Prostate gland (tissue), 2 donors: ENCODE measurements around the gene NYAP2. TPM values are rescaled to one million over a fixed set of nuclear protein-coding genes. Genes with fewer than 3 reads are reported as not detected.

ENCODE experiments used
- DNase-seq: peaks from one replicate; pipeline ENCODE4 v3.0.0-alpha.2; 2019; ENCODE audit warnings: low spot score
- H3K27ac ChIP-seq, 2 donors: fragments of 200-600 bp; sonication (generic); 2 replicates each; pipeline ENCODE4 v1.5.1; 2017 to 2019
- H3K27me3 ChIP-seq: fragments of 200-600 bp; sonication (generic); replicated peaks from 2 replicates; pipeline ENCODE4 v1.5.1; 2019; ENCODE audit not compliant: insufficient read depth
- H3K36me3 ChIP-seq, 2 donors: fragments of 200-600 bp; sonication (generic); 1 replicate in 1 of 2; 2 replicates in 1 of 2; pipeline versions ENCODE4 v1.5.1 to v1.8.1; 2017 to 2019
- H3K4me1 ChIP-seq: fragments of 200-600 bp; sonication (generic); replicated peaks from 2 replicates; pipeline ENCODE4 v1.5.1; 2019
- H3K4me3 ChIP-seq, 2 donors: fragments of 200-600 bp; sonication (generic); 2 replicates each; pipeline ENCODE4 v1.5.1; 2017 to 2019
- H3K9me3 ChIP-seq: fragments of 200-600 bp; sonication (generic); 2 replicates; pipeline ENCODE4 v1.5.1; 2017
- POLR2A ChIP-seq: fragments of 450-650 bp; IDR thresholded peaks from one replicate; pipeline ENCODE4 v1.6.1; 2016; ENCODE audit warnings: antibody characterized with exemption, mild to moderate bottlenecking
- POLR2AphosphoS5 ChIP-seq: sonication (generic); formaldehyde crosslinking; IDR thresholded peaks from one replicate; pipeline ENCODE4 v1.6.1; 2017; ENCODE audit warnings: antibody characterized with exemption
- WGBS: methylation state at CpG from one replicate; pipeline ENCODE4 v1.1.5; 2018; 5-methylcytosine and 5-hydroxymethylcytosine counted together
- intact Hi-C: fragments of 100-400 bp; cut with DNase I; formaldehyde crosslinking; loops from one replicate; pipeline ENCODE4 v1.14.2; 2022
- total RNA-seq, 2 donors: library from RNA; depleted of rRNA; stranded (reverse); fragments of >200 nt; gene quantifications; one replicate each; pipeline ENCODE4 v1.1.0, GENCODE V29; 2016
- TF ChIP-seq, protein P1 (sequence below), 4 experiments: fragments of 200-600 bp in 2 of 4; fragments of 450-650 bp in 2 of 4; sonication (generic) in 2 of 4; IDR thresholded peaks; 1 replicate in 3 of 4; 2 replicates in 1 of 4; pipeline ENCODE4 v1.5.1; 2016 to 2019; ENCODE audit warnings: antibody characterized with exemption in 4 of 4, mild to moderate bottlenecking in 2 of 4, moderate library complexity in 2 of 4

The NYAP2 gene
- total RNA-seq, 2 donors from 2014 or later: 0.14 TPM; not detected in 1

DNA sequence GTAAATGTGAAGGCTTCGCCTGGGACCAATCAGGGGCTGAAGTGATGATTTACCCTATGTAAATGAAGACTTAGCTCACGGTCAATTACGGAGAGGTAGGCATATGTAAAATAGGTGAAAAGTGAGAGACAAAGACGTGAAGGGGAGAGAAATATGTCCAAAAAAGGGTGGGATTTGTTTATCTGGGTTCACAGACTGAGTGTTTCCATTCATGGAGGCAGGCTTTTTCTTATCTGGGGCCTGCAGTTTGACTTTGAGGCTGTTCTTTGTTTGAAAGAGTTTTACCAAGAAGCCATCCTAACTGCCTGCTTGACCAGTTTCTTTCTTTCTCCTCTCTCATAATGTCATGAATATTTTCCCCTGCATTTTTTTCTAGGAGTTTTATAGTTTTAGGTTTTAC is 202.7 kb downstream of the NYAP2 start:
- intact Hi-C loops: no loop called here
- Histone ChIP-seq H3K27ac (no peak overlapping the region), H3K4me3 (no peak overlapping the region), H3K4me1 (no peaks in the 10 kb centered on the region), H3K9me3 (no peaks in the 10 kb centered on the region), H3K36me3 (no peaks in the 10 kb centered on the region), H3K27me3 (no peaks in the 10 kb centered on the region)
- WGBS: 85% methylated on average over 4 of the region's 4 CpGs
- no peak for TF ChIP-seq POLR2A
- no peak for TF ChIP-seq POLR2AphosphoS5
- TF ChIP-seq, protein P1, sequence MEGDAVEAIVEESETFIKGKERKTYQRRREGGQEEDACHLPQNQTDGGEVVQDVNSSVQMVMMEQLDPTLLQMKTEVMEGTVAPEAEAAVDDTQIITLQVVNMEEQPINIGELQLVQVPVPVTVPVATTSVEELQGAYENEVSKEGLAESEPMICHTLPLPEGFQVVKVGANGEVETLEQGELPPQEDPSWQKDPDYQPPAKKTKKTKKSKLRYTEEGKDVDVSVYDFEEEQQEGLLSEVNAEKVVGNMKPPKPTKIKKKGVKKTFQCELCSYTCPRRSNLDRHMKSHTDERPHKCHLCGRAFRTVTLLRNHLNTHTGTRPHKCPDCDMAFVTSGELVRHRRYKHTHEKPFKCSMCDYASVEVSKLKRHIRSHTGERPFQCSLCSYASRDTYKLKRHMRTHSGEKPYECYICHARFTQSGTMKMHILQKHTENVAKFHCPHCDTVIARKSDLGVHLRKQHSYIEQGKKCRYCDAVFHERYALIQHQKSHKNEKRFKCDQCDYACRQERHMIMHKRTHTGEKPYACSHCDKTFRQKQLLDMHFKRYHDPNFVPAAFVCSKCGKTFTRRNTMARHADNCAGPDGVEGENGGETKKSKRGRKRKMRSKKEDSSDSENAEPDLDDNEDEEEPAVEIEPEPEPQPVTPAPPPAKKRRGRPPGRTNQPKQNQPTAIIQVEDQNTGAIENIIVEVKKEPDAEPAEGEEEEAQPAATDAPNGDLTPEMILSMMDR (IDR thresholded peaks at IDR 0.05): no peak
- no peak for DNase-seq

DNA sequence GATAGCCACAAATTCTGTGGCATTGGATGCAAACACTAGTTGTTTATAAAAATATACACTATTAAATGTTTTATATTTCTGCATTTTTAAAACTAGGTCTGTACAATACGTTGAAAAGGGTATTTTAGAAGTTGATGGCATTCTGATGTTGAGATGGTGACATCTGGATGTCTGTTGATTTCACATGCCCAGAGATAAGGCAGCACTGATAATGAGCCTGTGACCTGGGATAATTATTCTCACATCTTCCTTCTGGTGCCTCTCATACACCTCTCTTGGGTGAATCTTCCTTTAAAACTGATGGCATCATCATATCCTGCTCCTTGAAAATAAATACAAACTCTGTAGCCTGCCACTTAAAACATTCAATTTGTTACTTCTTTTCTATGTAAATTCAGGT is 208.6 kb downstream of the NYAP2 start:
- no peak for DNase-seq
- intact Hi-C loops: no loop called here
- 54% methylated on average over 1 of the region's 1 CpG for WGBS
- H3K4me1 ChIP-seq: no peaks in the 10 kb centered on the region
- no peaks in the 10 kb centered on the region for H3K9me3 ChIP-seq
- H3K4me3 ChIP-seq: no peak overlapping the region
- TF ChIP-seq POLR2A: no peak
- TF ChIP-seq POLR2AphosphoS5: no peak
- TF ChIP-seq, protein P1 (IDR thresholded peaks at IDR 0.05): no peak
- H3K27ac ChIP-seq: no peak overlapping the region
- no peaks in the 10 kb centered on the region for H3K27me3 ChIP-seq
- H3K36me3 ChIP-seq: no peaks in the 10 kb centered on the region

DNA sequence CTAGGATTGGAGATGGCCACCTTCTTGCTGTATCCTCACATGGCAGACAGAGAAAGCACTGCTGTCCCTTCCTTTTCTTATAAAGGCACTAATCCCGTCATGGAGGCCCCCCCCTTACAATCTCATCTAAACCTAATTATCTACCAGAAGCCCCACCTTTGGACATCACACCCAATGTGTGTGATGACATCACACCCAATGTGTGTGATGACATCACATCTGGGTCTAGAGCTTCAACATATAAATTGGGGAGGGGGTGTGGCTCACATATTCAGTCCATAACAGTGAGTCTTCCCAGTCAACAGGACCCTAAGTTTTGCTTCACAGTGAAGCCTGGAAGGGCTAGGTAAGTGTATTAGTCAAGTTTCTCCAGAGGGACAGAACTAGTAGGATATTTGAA is 213.1 kb downstream of the NYAP2 start:
- 88% methylated on average over 1 of the region's 1 CpG for WGBS
- no peaks in the 10 kb centered on the region for H3K27me3 ChIP-seq
- intact Hi-C loops: no loop called here
- TF ChIP-seq POLR2A: no peak
- TF ChIP-seq POLR2AphosphoS5: no peak
- TF ChIP-seq, protein P1 (IDR thresholded peaks at IDR 0.05): no peak
- H3K36me3 ChIP-seq: no peaks in the 10 kb centered on the region
- DNase-seq: no peak
- H3K27ac ChIP-seq: no peak overlapping the region
- H3K4me1 ChIP-seq: no peaks in the 10 kb centered on the region
- no peak overlapping the region for H3K4me3 ChIP-seq
- H3K9me3 ChIP-seq: no peaks in the 10 kb centered on the region

DNA sequence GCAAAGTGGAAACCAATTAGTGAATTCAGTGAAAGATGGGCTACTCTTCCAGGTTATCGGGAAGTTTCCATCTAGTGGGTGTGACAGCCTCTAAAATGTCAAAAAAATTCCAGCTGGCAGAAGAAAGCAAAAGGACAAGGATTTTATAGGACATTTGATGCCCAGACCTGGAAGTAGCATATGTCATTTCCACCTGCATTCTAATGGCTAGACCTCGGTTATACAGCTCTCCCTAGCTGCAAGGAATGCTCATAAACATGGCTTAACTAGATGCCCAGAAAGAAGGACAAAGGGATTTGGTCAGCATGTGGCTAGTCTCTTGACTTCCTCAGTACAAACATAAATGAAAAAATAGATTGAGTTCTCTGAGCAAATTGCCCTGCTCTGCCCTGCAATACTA is 215.4 kb downstream of the NYAP2 start:
- TF ChIP-seq POLR2AphosphoS5 (no peak), POLR2A (no peak)
- TF ChIP-seq, protein P1 (IDR thresholded peaks at IDR 0.05): no peak
- 17% methylated on average over 2 of the region's 2 CpGs for WGBS
- no peak overlapping the region for H3K27ac ChIP-seq
- H3K9me3 ChIP-seq: no peaks in the 10 kb centered on the region
- H3K4me3 ChIP-seq: no peak overlapping the region
- no peak for DNase-seq
- H3K36me3 ChIP-seq: no peaks in the 10 kb centered on the region
- no peaks in the 10 kb centered on the region for H3K4me1 ChIP-seq
- H3K27me3 ChIP-seq: no peaks in the 10 kb centered on the region
- intact Hi-C loops: no loop called here

DNA sequence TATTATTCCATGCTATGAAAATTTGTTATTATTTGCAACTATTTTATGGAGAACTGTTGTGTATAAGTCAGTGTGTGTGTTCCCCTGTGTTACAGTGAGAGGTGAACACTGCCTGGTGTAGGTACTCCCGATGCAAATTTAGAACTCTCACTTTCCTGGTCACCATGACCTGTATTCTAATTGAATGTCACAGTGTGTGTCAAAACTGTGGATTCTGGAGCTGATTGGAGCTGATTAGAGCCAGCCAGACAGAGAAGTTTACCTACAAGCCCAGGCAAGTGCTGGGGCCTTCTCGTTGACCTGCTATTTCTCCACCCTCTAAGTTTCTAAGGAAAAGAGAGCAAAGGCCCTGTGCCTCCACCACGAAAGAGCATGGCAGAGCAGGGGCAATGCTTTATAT is 216.0 kb downstream of the NYAP2 start:
- H3K9me3 ChIP-seq: no peaks in the 10 kb centered on the region
- H3K27me3 ChIP-seq: no peaks in the 10 kb centered on the region
- no peaks in the 10 kb centered on the region for H3K4me1 ChIP-seq
- TF ChIP-seq POLR2A: no peak
- TF ChIP-seq POLR2AphosphoS5: no peak
- TF ChIP-seq, protein P1 (IDR thresholded peaks at IDR 0.05): no peak
- intact Hi-C loops: no loop called here
- no peak overlapping the region for H3K27ac ChIP-seq
- WGBS: 47% methylated on average over 3 of the region's 3 CpGs
- no peak overlapping the region for H3K4me3 ChIP-seq
- no peak for DNase-seq
- no peaks in the 10 kb centered on the region for H3K36me3 ChIP-seq
